H1 (cell line): ENCODE data around the gene LGALS4. TPM values are rescaled to one million over a fixed set of nuclear protein-coding genes. Genes with fewer than 3 reads are reported as not detected.
"Not testable (repeated sequence)": the region's sequence is repeated elsewhere in the genome, so short reads cannot be mapped to it uniquely, and the experiment has no call there.

Source experiments
- CTCF ChIA-PET: fragments of 300-600 bp; sonication (Branson Sonifier 250); formaldehyde crosslinking; loops from one replicate; lab custom pipeline; 2021; ENCODE audit not compliant: partially characterized antibody; lab: Charles Lee
- POLR2A ChIA-PET: fragments of 300-600 bp; sonication (Branson Sonifier 250); formaldehyde crosslinking; loops from one replicate; lab custom pipeline; 2021; ENCODE audit warnings: inconsistent platforms; ENCODE audit not compliant: partially characterized antibody; lab: Charles Lee
- DNase-seq, 2 experiments: peaks; one replicate each; pipeline versions ENCODE4 v3.0.0 to v3.0.0-alpha.2; 2010 to 2022; ENCODE audit warnings: low spot score in 2 of 2, low read depth in 1 of 2, mixed read lengths in 1 of 2
- FAIRE-seq: peaks from 2 replicates; lab custom pipeline; 2011; peaks lifted over from hg19 to GRCh38; lab: Jason Lieb, UNC
- H2AFZ ChIP-seq: 2 replicates; pipeline ENCODE4 v1.8.1; 2012; ENCODE audit warnings: low read length, inconsistent platforms
- H2AK5ac ChIP-seq: 2 replicates; pipeline ENCODE4 v1.6.1; 2013; ENCODE audit warnings: low read depth, low read length
- H2BK120ac ChIP-seq: replicated peaks from 2 replicates; pipeline ENCODE3; 2013; ENCODE audit warnings: low read depth, low read length, inconsistent platforms
- H2BK12ac ChIP-seq: 2 replicates; pipeline ENCODE4 v1.6.1; 2013; ENCODE audit warnings: low read depth, low read length
- H2BK15ac ChIP-seq: 2 replicates; pipeline ENCODE4 v1.6.1; 2013; ENCODE audit warnings: low read length
- H2BK20ac ChIP-seq: 2 replicates; pipeline ENCODE4 v1.6.1; 2013; ENCODE audit warnings: low read length
- H2BK5ac ChIP-seq: 2 replicates; pipeline ENCODE4 v1.6.1; 2013; ENCODE audit warnings: low read depth, low read length
- H3K14ac ChIP-seq: 2 replicates; pipeline ENCODE4 v1.6.1; 2013; ENCODE audit warnings: inconsistent platforms; ENCODE audit not compliant: insufficient read length
- H3K18ac ChIP-seq: 2 replicates; pipeline ENCODE4 v1.6.1; 2013; ENCODE audit warnings: low read length; ENCODE audit errors: extremely low read depth
- H3K23ac ChIP-seq: 2 replicates; pipeline ENCODE4 v1.6.1; 2013; ENCODE audit warnings: inconsistent platforms; ENCODE audit not compliant: insufficient read length
- H3K23me2 ChIP-seq: 2 replicates; pipeline ENCODE4 v1.6.1; 2013; ENCODE audit warnings: low read depth, low read length
- H3K27ac ChIP-seq: 2 replicates; pipeline ENCODE4 v1.6.1; 2011; ENCODE audit warnings: low read depth, low read length, inconsistent platforms
- H3K27me3 ChIP-seq, 4 experiments: replicated peaks in 1 of 4; 1 replicate in 1 of 4; 2 replicates in 3 of 4; pipeline versions ENCODE4 v1.6.1 to v1.8.1; 2011 to 2013; ENCODE audit warnings: low read length in 3 of 4, mild to moderate bottlenecking in 3 of 4, inconsistent platforms in 2 of 4, mixed read lengths in 2 of 4, moderate library complexity in 1 of 4; ENCODE audit not compliant: control insufficient read depth in 3 of 4, insufficient read depth in 3 of 4; ENCODE audit errors: extremely low read depth in 1 of 4
- H3K36me3 ChIP-seq, 4 experiments: 2 replicates each; pipeline versions ENCODE4 v1.6.1 to v1.8.1; 2011 to 2013; ENCODE audit warnings: mild to moderate bottlenecking in 4 of 4, low read length in 3 of 4, moderate library complexity in 2 of 4, control low read depth in 1 of 4, inconsistent platforms in 1 of 4; ENCODE audit not compliant: insufficient read depth in 4 of 4, control insufficient read depth in 2 of 4
- H3K4ac ChIP-seq: replicated peaks from 2 replicates; pipeline ENCODE3; 2013; ENCODE audit warnings: low read length, low read depth, mixed read lengths, inconsistent platforms; ENCODE audit not compliant: insufficient read length
- H3K4me1 ChIP-seq, 4 experiments: replicated peaks in 1 of 4; 1 replicate in 1 of 4; 2 replicates in 3 of 4; pipeline versions ENCODE4 v1.6.1 to v1.8.1; 2011 to 2013; ENCODE audit warnings: low read length in 3 of 4, inconsistent platforms in 2 of 4, mixed read lengths in 1 of 4; ENCODE audit not compliant: insufficient read depth in 4 of 4, control insufficient read depth in 3 of 4
- H3K4me2 ChIP-seq, 2 experiments: 2 replicates each; pipeline versions ENCODE4 v1.6.1 to v1.8.1; 2011 to 2013; ENCODE audit warnings: low read depth in 2 of 2, low read length in 2 of 2, control low read depth in 1 of 2, inconsistent platforms in 1 of 2, mild to moderate bottlenecking in 1 of 2; ENCODE audit not compliant: insufficient read depth in 1 of 2
- H3K4me3 ChIP-seq, 4 experiments: fragments of 200-600, 300-600 bp in 1 of 4; sonication (generic), shearing (Covaris generic), sonication (Bioruptor Twin) in 1 of 4; 2 replicates each; pipeline versions ENCODE4 v1.5.1 to v1.8.1; 2011 to 2016; ENCODE audit warnings: low read length in 4 of 4, low read depth in 3 of 4, control low read depth in 2 of 4, inconsistent platforms in 2 of 4, mild to moderate bottlenecking in 2 of 4, mixed read lengths in 1 of 4, moderate library complexity in 1 of 4; ENCODE audit not compliant: insufficient read depth in 2 of 4; ENCODE audit errors: extremely low read depth in 1 of 4
- H3K56ac ChIP-seq: replicated peaks from 2 replicates; pipeline ENCODE3; 2013; ENCODE audit warnings: low read depth, mild to moderate bottlenecking, mixed read lengths, low read length, inconsistent platforms; ENCODE audit not compliant: insufficient read length
- H3K79me1 ChIP-seq: 2 replicates; pipeline ENCODE4 v1.6.1; 2013; ENCODE audit warnings: low read depth, low read length, control low read depth
- H3K79me2 ChIP-seq, 2 experiments: 2 replicates each; pipeline versions ENCODE4 v1.6.1 to v1.8.1; 2012 to 2013; ENCODE audit warnings: low read length in 2 of 2, mild to moderate bottlenecking in 2 of 2, inconsistent platforms in 1 of 2; ENCODE audit not compliant: insufficient read depth in 2 of 2, control insufficient read depth in 1 of 2
- H3K9ac ChIP-seq, 4 experiments: replicated peaks in 1 of 4; 1 replicate in 1 of 4; 2 replicates in 3 of 4; pipeline versions ENCODE4 v1.6.1 to v1.8.1; 2011 to 2013; ENCODE audit warnings: low read depth in 3 of 4, low read length in 3 of 4, control low read depth in 2 of 4, mild to moderate bottlenecking in 2 of 4, moderate library complexity in 2 of 4, inconsistent platforms in 1 of 4; ENCODE audit errors: extremely low read depth in 1 of 4
- H3K9me3 ChIP-seq, 2 experiments: 2 replicates each; pipeline versions ENCODE4 v1.6.1 to v1.8.1; 2012 to 2013; ENCODE audit warnings: mild to moderate bottlenecking in 2 of 2, moderate library complexity in 2 of 2, control low read depth in 1 of 2, inconsistent platforms in 1 of 2, low read depth in 1 of 2, low read length in 1 of 2, mixed read lengths in 1 of 2; ENCODE audit not compliant: insufficient read depth in 2 of 2
- H4K20me1 ChIP-seq, 2 experiments: replicated peaks in 1 of 2; 2 replicates each; pipeline versions ENCODE3 to v1.8.1; 2011 to 2013; ENCODE audit warnings: inconsistent platforms in 2 of 2, low read length in 2 of 2, mild to moderate bottlenecking in 1 of 2; ENCODE audit not compliant: insufficient read depth in 2 of 2, control insufficient read depth in 1 of 2
- H4K5ac ChIP-seq: 2 replicates; pipeline ENCODE4 v1.6.1; 2013; ENCODE audit warnings: low read length, low read depth, mixed read lengths, inconsistent platforms; ENCODE audit not compliant: insufficient read length
- H4K8ac ChIP-seq: 2 replicates; pipeline ENCODE4 v1.8.0; 2013; ENCODE audit warnings: mild to moderate bottlenecking, moderate library complexity, low read length, inconsistent platforms; ENCODE audit not compliant: insufficient read depth; ENCODE audit errors: extremely low read depth
- H4K91ac ChIP-seq: replicated peaks from 2 replicates; pipeline ENCODE3; 2013; ENCODE audit warnings: low read length, mixed read lengths, inconsistent platforms; ENCODE audit not compliant: insufficient read length
- WGBS, 2 experiments: shearing (Covaris generic) in 1 of 2; methylation state at CpG; one replicate each; pipeline versions ENCODE4 v1.1.6 to v1.1.7; 2013 to 2015; ENCODE audit warnings: low lambda C conversion rate in 2 of 2, mixed read lengths in 2 of 2, inconsistent platforms in 1 of 2, low coverage in 1 of 2, missing lambda C conversion rate in 1 of 2; ENCODE audit not compliant: insufficient replicate concordance in 2 of 2, insufficient coverage in 1 of 2, insufficient read length in 1 of 2; ENCODE audit errors: extremely low coverage in 1 of 2, missing lambda C conversion rate in 1 of 2; 5-methylcytosine and 5-hydroxymethylcytosine counted together
- polyA plus RNA-seq, 7 experiments: library from polyadenylated mRNA; depleted of rRNA in 3 of 7; stranded (reverse) in 5 of 7; unstranded in 2 of 7; fragments of >200 nt in 5 of 7; fragments of 200-250 nt in 2 of 7; gene quantifications; 1 replicate in 5 of 7; 2 replicates in 1 of 7; 4 replicates in 1 of 7; pipeline versions ENCODE4 v1.2.1 to v1.2.3, GENCODE V29; 2011 to 2013; ENCODE audit warnings: missing spikeins in 2 of 7, mixed read lengths in 2 of 7
- total RNA-seq: library from RNA; stranded (reverse); fragmentation: NEBNext Ultra II Directional; extraction: Animal tissue kit (Norgen Biotek cat#: 25700); gene quantifications from 2 replicates; pipeline ENCODE4 v1.2.1, GENCODE V29; 2021

LGALS4 gene
- total and polyA plus RNA-seq, 2 of the 8 experiments (the other 6 are each of a cell fraction or from before 2014, with no cell fraction given): 0.32 to 0.37 TPM

DNA sequence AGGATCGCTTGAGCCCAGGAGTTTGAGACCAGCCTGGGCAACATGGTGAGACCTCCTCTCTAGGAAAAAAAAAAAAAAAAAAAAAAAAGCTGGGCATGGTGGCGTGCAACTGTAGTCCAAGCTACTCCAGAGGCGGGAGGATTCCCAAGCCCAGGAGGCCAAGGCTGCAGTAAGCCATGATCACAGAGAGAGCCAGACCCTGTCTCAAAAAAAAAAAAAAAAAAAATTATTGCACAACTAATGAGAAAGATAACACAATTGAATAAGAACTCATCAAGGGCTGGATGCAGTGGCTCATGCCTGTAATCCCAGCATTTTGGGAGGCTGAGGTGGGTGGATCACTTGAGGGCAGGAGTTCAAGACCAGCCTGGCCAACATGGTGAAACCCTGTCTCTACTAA, 26.7 kb downstream of the LGALS4 start:
- H2BK120ac ChIP-seq, H3K56ac ChIP-seq: not testable (repeated sequence)
- POLR2A ChIA-PET: interaction anchor here (0.7 kb wide), 1 partner anchor 175 kb away, joined by 3 read pairs; no protein-coding TSS in a partner anchor

More for the DNA sequence above, 26.7 kb downstream of the LGALS4 start:
- H2BK20ac ChIP-seq, H3K4ac ChIP-seq, H4K5ac ChIP-seq, H3K79me1 ChIP-seq, H3K27ac ChIP-seq, H4K91ac ChIP-seq, H3K4me2 ChIP-seq, H3K36me3 ChIP-seq, H2AFZ ChIP-seq, H2AK5ac ChIP-seq, H2BK12ac ChIP-seq, FAIRE-seq, H3K4me3 ChIP-seq, H3K27me3 ChIP-seq, H4K20me1 ChIP-seq, H3K18ac ChIP-seq, H3K23ac ChIP-seq, H3K4me1 ChIP-seq, H2BK5ac ChIP-seq, H2BK15ac ChIP-seq, H3K9ac ChIP-seq, DNase-seq, H3K9me3 ChIP-seq, H3K14ac ChIP-seq, H3K23me2 ChIP-seq, H3K79me2 ChIP-seq, H4K8ac ChIP-seq: not testable (repeated sequence)
- CTCF ChIA-PET: interaction anchor here (1.9 kb wide), 1 partner anchor 17 kb away, joined by 7 read pairs; no protein-coding TSS in a partner anchor
- 91% methylated on average over 3 of the region's 3 CpGs; no CpG with 5 or more reads in 1 of the 2 experiments for WGBS, 2 experiments
